HG02943 (cell line): ENCODE measurements around the gene SFSWAP.

ENCODE experiments used
- ATAC-seq: cut with Tn5 transposase; IDR thresholded peaks from one replicate; pipeline ENCODE4 v1.9.1; 2021; ENCODE audit warnings: mild to moderate bottlenecking, low read depth, moderate library complexity; ENCODE audit not compliant: unreplicated experiment

The SFSWAP gene

GRCh38 chr12:131848753-131849152 is 137.9 kb downstream of the SFSWAP start:
- ATAC-seq = no peak
